ENCODE data around the gene HCAR2.
"Not testable (repeated sequence)": the region's sequence is repeated elsewhere in the genome, so short reads cannot be mapped to it uniquely, and the experiment has no call there.

The HCAR2 gene

GRCh38 chr12:122661246-122661645 is 41.9 kb downstream of the HCAR2 start:
- DNase-seq = no peak

GRCh38 chr12:122659579-122659978 is 43.6 kb downstream of the HCAR2 start:
- peak; percentile 62 for DNase-seq

DNA sequence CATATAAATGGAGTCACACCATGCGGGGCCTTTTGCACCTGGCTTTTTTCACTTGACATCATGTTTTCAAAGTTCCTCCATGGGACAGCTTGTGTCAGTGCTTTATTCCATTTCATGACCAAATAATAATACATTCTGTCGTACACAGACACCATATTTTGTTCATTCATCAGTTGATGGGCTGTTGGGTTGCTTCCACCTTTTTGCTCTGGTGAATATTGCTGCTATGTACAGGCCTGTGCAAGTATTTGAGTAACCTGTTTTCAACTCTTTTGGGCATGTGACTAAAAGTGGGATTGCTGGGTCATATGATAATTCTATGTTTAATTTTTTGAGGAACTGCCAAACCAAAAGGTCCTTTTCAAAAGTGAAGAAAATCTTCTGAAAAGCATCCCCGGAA is 46.9 kb downstream of the HCAR2 start:
- DNase-seq = no peak

- DNase-seq = not testable (repeated sequence)
Measured at GRCh38 chr12:122653291-122653690, 49.9 kb downstream of the HCAR2 start.

GRCh38 chr12:122651520-122652224 is 51.5 kb downstream of the HCAR2 start:
- no peak for DNase-seq
